ENCODE data around the gene CLDN24. TPM values are rescaled to one million over a fixed set of nuclear protein-coding genes. Genes with fewer than 3 reads are reported as not detected.

The CLDN24 gene
- total RNA-seq, 6 donors from 2014 or later = not detected

DNA sequence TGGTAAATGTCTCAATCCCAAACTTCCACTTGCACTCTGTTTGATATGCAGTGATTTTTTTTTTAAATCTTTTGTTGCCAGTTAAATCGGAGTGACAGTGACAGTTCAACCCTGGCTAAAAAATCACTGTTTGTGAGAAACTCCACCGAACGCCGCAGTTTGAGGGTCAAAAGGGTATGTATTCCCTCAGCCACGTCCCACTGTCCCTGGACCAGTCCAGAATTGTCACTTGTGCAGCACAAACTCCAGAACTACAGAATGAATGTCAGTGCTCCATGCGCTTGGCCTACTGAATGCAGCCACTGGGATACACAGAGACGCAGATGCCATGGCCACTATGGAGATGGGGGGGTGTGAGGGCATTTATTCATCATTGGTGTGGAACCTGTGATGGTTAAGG, 36.3 kb downstream of the CLDN24 start:
- Histone ChIP-seq H3K27me3 (no peaks in the 10 kb centered on the region), H3K4me1 (no peaks in the 10 kb centered on the region), H3K27ac (no peak overlapping the region), H3K9me3 (no peaks in the 10 kb centered on the region), H3K4me3 (no peak overlapping the region), H3K36me3 (peaks cover 3 to 88% (median 26%) of the 10 kb centered on the region in 4 donors)
- DNase-seq (no peak), ATAC-seq (ENCODE audit: low FRiP score in 2 of 2) (peak in 1 of 2 donors; percentile 8)
- TF ChIP-seq EP300 (IDR thresholded peaks at IDR 0.05) (no peak), POLR2A (IDR thresholded peaks at IDR 0.05) (no peak), POLR2AphosphoS5 (IDR thresholded peaks at IDR 0.05) (no peak)
- TF ChIP-seq, protein P1, sequence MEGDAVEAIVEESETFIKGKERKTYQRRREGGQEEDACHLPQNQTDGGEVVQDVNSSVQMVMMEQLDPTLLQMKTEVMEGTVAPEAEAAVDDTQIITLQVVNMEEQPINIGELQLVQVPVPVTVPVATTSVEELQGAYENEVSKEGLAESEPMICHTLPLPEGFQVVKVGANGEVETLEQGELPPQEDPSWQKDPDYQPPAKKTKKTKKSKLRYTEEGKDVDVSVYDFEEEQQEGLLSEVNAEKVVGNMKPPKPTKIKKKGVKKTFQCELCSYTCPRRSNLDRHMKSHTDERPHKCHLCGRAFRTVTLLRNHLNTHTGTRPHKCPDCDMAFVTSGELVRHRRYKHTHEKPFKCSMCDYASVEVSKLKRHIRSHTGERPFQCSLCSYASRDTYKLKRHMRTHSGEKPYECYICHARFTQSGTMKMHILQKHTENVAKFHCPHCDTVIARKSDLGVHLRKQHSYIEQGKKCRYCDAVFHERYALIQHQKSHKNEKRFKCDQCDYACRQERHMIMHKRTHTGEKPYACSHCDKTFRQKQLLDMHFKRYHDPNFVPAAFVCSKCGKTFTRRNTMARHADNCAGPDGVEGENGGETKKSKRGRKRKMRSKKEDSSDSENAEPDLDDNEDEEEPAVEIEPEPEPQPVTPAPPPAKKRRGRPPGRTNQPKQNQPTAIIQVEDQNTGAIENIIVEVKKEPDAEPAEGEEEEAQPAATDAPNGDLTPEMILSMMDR (IDR thresholded peaks at IDR 0.05) = no peak
- 91 to 95% methylated on average over 7 of the region's 7 CpGs for WGBS, 2 donors

DNA sequence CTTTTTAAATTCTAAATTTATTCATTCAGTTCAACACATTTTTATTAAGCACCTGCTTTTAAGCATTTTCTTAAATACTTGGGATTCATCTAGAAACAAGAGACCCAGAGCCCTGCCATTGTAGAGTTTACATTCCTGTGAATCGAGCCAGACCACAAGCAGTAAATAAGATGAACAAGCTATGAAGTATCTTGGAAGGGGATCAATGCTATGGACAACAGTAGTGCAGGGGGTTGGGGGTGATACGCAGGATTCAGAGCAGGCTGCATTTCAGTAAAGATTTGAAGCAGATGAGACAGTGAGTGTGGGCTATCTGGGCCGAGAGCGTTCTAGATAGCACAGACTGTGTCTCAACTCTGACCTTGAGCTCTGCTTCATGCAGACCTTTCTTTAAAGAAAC, 37.3 kb downstream of the CLDN24 start:
- Histone ChIP-seq H3K27ac (no peak overlapping the region), H3K27me3 (no peaks in the 10 kb centered on the region), H3K4me3 (no peak overlapping the region), H3K36me3 (peaks cover 3 to 86% (median 24%) of the 10 kb centered on the region in 4 donors), H3K4me1 (no peaks in the 10 kb centered on the region), H3K9me3 (no peaks in the 10 kb centered on the region)
- TF ChIP-seq POLR2AphosphoS5 (IDR thresholded peaks at IDR 0.05) = no peak
- TF ChIP-seq POLR2A (IDR thresholded peaks at IDR 0.05) = no peak
- TF ChIP-seq, protein P1 (IDR thresholded peaks at IDR 0.05) = no peak
- TF ChIP-seq EP300 (IDR thresholded peaks at IDR 0.05) = no peak
- no peak for ATAC-seq (ENCODE audit: low FRiP score in 2 of 2)
- no peak for DNase-seq
- 80% methylated on average over 4 of the region's 4 CpGs for WGBS, 2 donors

DNA sequence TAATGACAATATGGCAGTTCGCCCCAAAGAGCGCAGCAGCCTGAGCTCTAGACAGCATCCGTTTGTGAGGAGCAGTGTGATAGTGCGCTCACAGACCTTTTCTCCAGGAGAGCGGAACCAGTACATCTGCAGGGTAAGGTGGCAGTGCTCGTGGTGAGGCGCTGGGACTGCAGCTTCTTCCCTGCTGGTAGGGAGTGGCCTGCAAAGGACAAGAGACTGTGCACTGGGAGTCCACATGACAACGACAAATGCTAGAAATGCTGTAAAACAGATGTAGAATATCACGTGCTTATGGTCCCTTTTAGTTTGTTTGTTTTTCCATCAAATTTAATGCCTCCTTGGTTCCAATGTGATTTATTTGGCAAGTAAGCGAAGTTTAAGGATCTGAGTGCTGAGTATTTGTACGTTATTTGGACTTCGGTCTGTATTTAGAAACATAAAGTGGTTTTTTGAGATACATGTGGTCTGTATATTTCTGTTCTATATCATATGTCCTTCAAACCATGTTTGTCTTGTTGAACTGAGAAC, 37.9 kb downstream of the CLDN24 start:
- no peaks in the 10 kb centered on the region for H3K9me3 ChIP-seq
- peaks cover 3 to 80% (median 21%) of the 10 kb centered on the region in 4 donors for H3K36me3 ChIP-seq
- H3K27ac ChIP-seq = no peak overlapping the region
- no peak for ATAC-seq (ENCODE audit: low FRiP score in 2 of 2)
- WGBS, 2 donors = 85 to 89% methylated on average over 12 of the region's 12 CpGs
- no peaks in the 10 kb centered on the region for H3K4me1 ChIP-seq
- no peak overlapping the region for H3K4me3 ChIP-seq
- no peak for DNase-seq
- no peaks in the 10 kb centered on the region for H3K27me3 ChIP-seq
- TF ChIP-seq, protein P1 (IDR thresholded peaks at IDR 0.05) = no peak

DNA sequence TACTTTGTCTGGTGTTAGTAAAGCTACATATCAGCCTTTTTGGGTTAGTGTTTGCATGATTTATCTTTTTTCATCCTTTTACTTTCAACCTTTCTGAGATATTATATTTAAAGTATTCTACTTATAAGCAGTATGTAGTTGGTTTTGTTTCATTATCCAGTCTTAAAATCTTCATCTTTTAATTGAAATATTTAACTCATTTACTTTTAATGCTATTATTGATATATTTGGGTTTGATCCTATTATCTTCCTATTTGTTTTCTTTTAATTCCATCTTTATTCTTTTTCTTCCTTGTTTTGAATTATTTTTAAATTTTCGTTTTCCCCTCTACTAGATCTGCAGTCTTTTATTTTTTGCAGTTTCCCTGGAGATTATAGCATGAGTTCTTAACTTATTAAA, 46.1 kb downstream of the CLDN24 start:
- no peak for DNase-seq
- peaks cover 5 to 47% (median 19%) of the 10 kb centered on the region in 4 donors for H3K36me3 ChIP-seq
- H3K27ac ChIP-seq = no peak overlapping the region
- WGBS, 2 donors = 2 to 97% methylated on average over 1 of the region's 1 CpG
- H3K9me3 ChIP-seq = peaks cover 12 to 20% (median 16%) of the 10 kb centered on the region in 4 donors
- no peaks in the 10 kb centered on the region for H3K27me3 ChIP-seq
- TF ChIP-seq EP300 (IDR thresholded peaks at IDR 0.05) (no peak), POLR2A (IDR thresholded peaks at IDR 0.05) (no peak), POLR2AphosphoS5 (IDR thresholded peaks at IDR 0.05) (no peak)
- TF ChIP-seq, protein P1 (IDR thresholded peaks at IDR 0.05) = no peak
- H3K4me1 ChIP-seq = no peaks in the 10 kb centered on the region
- ATAC-seq (ENCODE audit: low FRiP score in 2 of 2) = no peak
- H3K4me3 ChIP-seq = no peak overlapping the region

DNA sequence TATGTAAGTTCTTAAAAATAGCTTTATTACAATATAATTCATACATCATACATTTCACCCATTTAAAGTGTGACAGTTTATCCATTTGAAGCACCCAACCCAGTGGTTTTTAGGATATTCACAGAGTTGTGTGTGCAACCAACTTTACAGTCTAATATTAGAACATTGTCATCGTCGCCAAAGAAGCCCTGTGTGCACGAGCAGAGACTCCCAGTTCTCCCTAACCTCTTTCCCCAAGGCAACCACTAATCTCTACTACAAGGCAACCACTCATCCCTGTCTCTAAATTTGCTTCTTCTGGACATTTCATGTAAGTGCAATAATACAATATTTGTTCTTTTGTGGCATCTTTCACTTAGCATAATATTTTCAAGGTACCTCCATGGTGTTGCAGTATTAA, 49.8 kb downstream of the CLDN24 start:
- no peak overlapping the region for H3K4me3 ChIP-seq
- ATAC-seq (ENCODE audit: low FRiP score in 2 of 2) (no peak), DNase-seq (no peak)
- TF ChIP-seq POLR2A (IDR thresholded peaks at IDR 0.05) (no peak), EP300 (IDR thresholded peaks at IDR 0.05) (no peak), POLR2AphosphoS5 (IDR thresholded peaks at IDR 0.05) (no peak)
- TF ChIP-seq, protein P1 (IDR thresholded peaks at IDR 0.05) = no peak
- peaks cover 5 to 74% (median 32%) of the 10 kb centered on the region in 4 donors for H3K36me3 ChIP-seq
- no peak overlapping the region for H3K27ac ChIP-seq
- no peaks in the 10 kb centered on the region for H3K27me3 ChIP-seq
- no peaks in the 10 kb centered on the region for H3K4me1 ChIP-seq
- H3K9me3 ChIP-seq = peaks cover 12 to 20% (median 16%) of the 10 kb centered on the region in 4 donors
- 87 to 91% methylated on average over 3 of the region's 3 CpGs for WGBS, 2 donors

Data from upper lobe of left lung (tissue), 6 donors.